Trophoblast cell (in vitro differentiated cells and primary cell): ENCODE data around the gene CAPN8.

ENCODE experiments used
- DNase-seq, 2 donors: peaks; one replicate each; pipeline ENCODE4 v3.0.0-alpha.2; 2016
- H2AFZ ChIP-seq: 2 replicates; pipeline ENCODE4 v1.6.1; 2013; ENCODE audit warnings: low read length, moderate library complexity, mild to moderate bottlenecking; ENCODE audit not compliant: insufficient read depth, poor library complexity
- H2AK5ac ChIP-seq: 2 replicates; pipeline ENCODE4 v1.6.1; 2013; ENCODE audit warnings: mild to moderate bottlenecking, low read length
- H2BK120ac ChIP-seq: 2 replicates; pipeline ENCODE4 v1.6.1; 2013; ENCODE audit warnings: low read length, mild to moderate bottlenecking, moderate library complexity; ENCODE audit not compliant: insufficient read depth, poor library complexity
- H2BK12ac ChIP-seq: 2 replicates; pipeline ENCODE4 v1.6.1; 2013; ENCODE audit warnings: mild to moderate bottlenecking, low read length, moderate library complexity
- H2BK5ac ChIP-seq: 2 replicates; pipeline ENCODE4 v1.6.1; 2013; ENCODE audit warnings: low read length, low read depth, moderate library complexity, mild to moderate bottlenecking; ENCODE audit not compliant: poor library complexity
- H3K14ac ChIP-seq: 2 replicates; pipeline ENCODE4 v1.6.1; 2013; ENCODE audit warnings: mild to moderate bottlenecking, low read length
- H3K18ac ChIP-seq: 2 replicates; pipeline ENCODE4 v1.6.1; 2013; ENCODE audit warnings: mild to moderate bottlenecking, low read length
- H3K23ac ChIP-seq: 2 replicates; pipeline ENCODE4 v1.6.1; 2013; ENCODE audit warnings: low read length
- H3K27ac ChIP-seq: 2 replicates; pipeline ENCODE4 v1.5.1; 2013; ENCODE audit warnings: low read depth, mild to moderate bottlenecking, inconsistent platforms, low read length, moderate library complexity
- H3K27me3 ChIP-seq: 2 replicates; pipeline ENCODE4 v1.6.1; 2013; ENCODE audit warnings: inconsistent platforms, mild to moderate bottlenecking, low read length, moderate library complexity; ENCODE audit not compliant: insufficient read depth
- H3K36me3 ChIP-seq, 2 experiments: 1 replicate in 1 of 2; 2 replicates in 1 of 2; pipeline ENCODE4 v1.6.1; 2013; ENCODE audit warnings: low read length in 2 of 2, mild to moderate bottlenecking in 2 of 2, moderate library complexity in 1 of 2; ENCODE audit not compliant: insufficient read depth in 2 of 2, control insufficient read depth in 1 of 2
- H3K4ac ChIP-seq: 2 replicates; pipeline ENCODE4 v1.6.1; 2013; ENCODE audit warnings: low read depth, mild to moderate bottlenecking, low read length, moderate library complexity
- H3K4me1 ChIP-seq, 2 experiments: 1 replicate in 1 of 2; 2 replicates in 1 of 2; pipeline ENCODE4 v1.6.1; 2013; ENCODE audit warnings: low read length in 2 of 2, mild to moderate bottlenecking in 2 of 2, moderate library complexity in 1 of 2; ENCODE audit not compliant: insufficient read depth in 2 of 2, control insufficient read depth in 1 of 2
- H3K4me2 ChIP-seq: 2 replicates; pipeline ENCODE4 v1.6.1; 2013; ENCODE audit warnings: inconsistent platforms, mild to moderate bottlenecking, low read length, moderate library complexity
- H3K4me3 ChIP-seq: 2 replicates; pipeline ENCODE4 v1.5.1; 2013; ENCODE audit warnings: mild to moderate bottlenecking, low read depth, low read length, inconsistent platforms
- H3K79me1 ChIP-seq: one replicate; pipeline ENCODE4 v1.6.1; 2013; ENCODE audit warnings: low read length
- H3K79me2 ChIP-seq: 2 replicates; pipeline ENCODE4 v1.6.1; 2013; ENCODE audit warnings: low read length, mild to moderate bottlenecking; ENCODE audit not compliant: control insufficient read depth, insufficient read depth, poor library complexity
- H3K9ac ChIP-seq: 2 replicates; pipeline ENCODE4 v1.6.1; 2013; ENCODE audit warnings: mild to moderate bottlenecking, low read length
- H3K9me3 ChIP-seq: 2 replicates; pipeline ENCODE4 v1.6.1; 2013; ENCODE audit warnings: low read depth, mild to moderate bottlenecking, control low read depth, inconsistent platforms, low read length; ENCODE audit not compliant: insufficient read depth
- H4K12ac ChIP-seq: 2 replicates; pipeline ENCODE4 v1.6.1; 2013; ENCODE audit warnings: low read depth, mild to moderate bottlenecking, low read length, moderate library complexity
- H4K8ac ChIP-seq: 2 replicates; pipeline ENCODE4 v1.6.1; 2013; ENCODE audit warnings: low read depth, mild to moderate bottlenecking, low read length, moderate library complexity
- H4K91ac ChIP-seq: one replicate; pipeline ENCODE4 v1.6.1; 2013; ENCODE audit warnings: low read depth, mild to moderate bottlenecking, low read length, moderate library complexity
- WGBS: extraction: QIAGEN DNeasy Blood & Tissue Kit; methylation state at CpG from one replicate; pipeline ENCODE4 v1.1.7; 2013; ENCODE audit warnings: missing lambda C conversion rate; ENCODE audit not compliant: insufficient read length, insufficient coverage; ENCODE audit errors: extremely low coverage; 5-methylcytosine and 5-hydroxymethylcytosine counted together

CAPN8 gene

GRCh38 chr1:223695014-223695548 lies 29.6 kb upstream of the CAPN8 start:
- H2AK5ac ChIP-seq = no peak overlapping the region
- no peak overlapping the region for H3K4me3 ChIP-seq
- no peak overlapping the region for H2BK5ac ChIP-seq
- no peak overlapping the region for H3K4ac ChIP-seq
- H3K4me1 ChIP-seq = peaks cover 2 to 6% of the 10 kb centered on the region in 2 experiments
- WGBS = no CpG with 5 or more reads among the region's 8 CpGs
- no peak overlapping the region for H3K4me2 ChIP-seq
- H3K18ac ChIP-seq = no peak overlapping the region
- no peak overlapping the region for H3K23ac ChIP-seq
- H3K27ac ChIP-seq = no peak overlapping the region
- no peak overlapping the region for H3K9ac ChIP-seq
- no peak overlapping the region for H2AFZ ChIP-seq
- H3K36me3 ChIP-seq = no peaks in the 10 kb centered on the region
- no peak overlapping the region for H4K91ac ChIP-seq
- H4K12ac ChIP-seq = no peak overlapping the region
- H3K27me3 ChIP-seq = no peaks in the 10 kb centered on the region
- H3K9me3 ChIP-seq = no peaks in the 10 kb centered on the region
- H2BK12ac ChIP-seq = no peak overlapping the region
- H4K8ac ChIP-seq = no peak overlapping the region
- no peak for DNase-seq
- no peak overlapping the region for H2BK120ac ChIP-seq
- no peaks in the 10 kb centered on the region for H3K79me2 ChIP-seq
- no peak overlapping the region for H3K14ac ChIP-seq
- peaks cover 6% of the 10 kb centered on the region for H3K79me1 ChIP-seq

DNA sequence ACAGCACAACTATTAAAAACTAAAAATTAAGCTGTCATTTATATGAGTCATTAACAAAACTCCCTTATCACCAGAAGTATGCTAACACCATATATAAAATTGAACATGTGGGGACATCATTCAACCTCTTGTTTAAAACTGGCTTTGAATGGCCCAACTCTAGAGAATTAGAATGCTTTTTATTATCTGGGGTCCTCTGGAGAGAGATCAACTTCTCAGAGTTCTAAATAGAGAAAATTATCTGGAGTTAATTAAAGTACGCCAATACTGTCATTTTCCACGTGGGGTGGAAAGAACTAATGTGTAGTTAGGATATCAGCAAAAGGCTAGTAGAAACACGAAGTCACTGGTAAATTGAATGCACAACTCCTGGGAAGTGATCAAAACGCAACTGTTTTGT lies 25.6 kb upstream of the CAPN8 start:
- Histone ChIP-seq H2AFZ (no peak overlapping the region), H3K79me2 (no peaks in the 10 kb centered on the region), H3K9ac (no peak overlapping the region), H3K23ac (no peak overlapping the region), H3K79me1 (no peaks in the 10 kb centered on the region), H2BK12ac (no peak overlapping the region), H2BK5ac (no peak overlapping the region), H3K9me3 (no peaks in the 10 kb centered on the region), H3K27me3 (no peaks in the 10 kb centered on the region), H3K4me3 (no peak overlapping the region), H4K8ac (no peak overlapping the region), H4K91ac (no peak overlapping the region), H4K12ac (no peak overlapping the region), H3K4me2 (no peak overlapping the region), H3K27ac (no peak overlapping the region), H3K4ac (no peak overlapping the region), H3K36me3 (no peaks in the 10 kb centered on the region), H3K14ac (no peak overlapping the region), H2AK5ac (no peak overlapping the region), H2BK120ac (no peak overlapping the region), H3K18ac (no peak overlapping the region), H3K4me1 (no peaks in the 10 kb centered on the region)
- DNase-seq = no peak
- WGBS = no CpG with 5 or more reads among the region's 4 CpGs

DNA sequence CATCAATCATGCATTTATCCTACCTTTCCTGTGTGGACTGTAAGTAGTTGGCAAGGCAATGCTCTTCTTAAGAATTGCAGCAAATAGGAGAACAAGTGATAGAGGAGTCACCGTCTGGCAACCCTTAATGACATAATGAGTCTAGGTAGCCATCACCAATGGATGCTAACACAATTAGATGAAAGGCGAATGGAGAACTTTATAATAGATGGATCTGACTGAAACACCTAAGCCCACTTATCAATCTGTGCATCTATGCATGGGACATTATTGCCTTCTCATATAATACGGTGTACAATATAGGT lies 18.9 kb upstream of the CAPN8 start:
- Histone ChIP-seq H3K36me3 (no peaks in the 10 kb centered on the region), H2AFZ (no peak overlapping the region), H3K79me2 (no peaks in the 10 kb centered on the region), H4K12ac (no peak overlapping the region), H3K4me3 (no peak overlapping the region), H3K14ac (no peak overlapping the region), H3K4me1 (peaks cover 0 to 2% of the 10 kb centered on the region in 2 experiments), H3K9ac (no peak overlapping the region), H3K23ac (no peak overlapping the region), H2BK120ac (no peak overlapping the region), H3K4me2 (no peak overlapping the region), H3K9me3 (no peaks in the 10 kb centered on the region), H3K27ac (no peak overlapping the region), H2BK5ac (no peak overlapping the region), H4K8ac (no peak overlapping the region), H3K18ac (no peak overlapping the region), H3K27me3 (no peaks in the 10 kb centered on the region), H2AK5ac (no peak overlapping the region), H4K91ac (no peak overlapping the region), H2BK12ac (no peak overlapping the region), H3K79me1 (no peaks in the 10 kb centered on the region), H3K4ac (no peak overlapping the region)
- no CpG with 5 or more reads among the region's 3 CpGs for WGBS
- DNase-seq = no peak

DNA sequence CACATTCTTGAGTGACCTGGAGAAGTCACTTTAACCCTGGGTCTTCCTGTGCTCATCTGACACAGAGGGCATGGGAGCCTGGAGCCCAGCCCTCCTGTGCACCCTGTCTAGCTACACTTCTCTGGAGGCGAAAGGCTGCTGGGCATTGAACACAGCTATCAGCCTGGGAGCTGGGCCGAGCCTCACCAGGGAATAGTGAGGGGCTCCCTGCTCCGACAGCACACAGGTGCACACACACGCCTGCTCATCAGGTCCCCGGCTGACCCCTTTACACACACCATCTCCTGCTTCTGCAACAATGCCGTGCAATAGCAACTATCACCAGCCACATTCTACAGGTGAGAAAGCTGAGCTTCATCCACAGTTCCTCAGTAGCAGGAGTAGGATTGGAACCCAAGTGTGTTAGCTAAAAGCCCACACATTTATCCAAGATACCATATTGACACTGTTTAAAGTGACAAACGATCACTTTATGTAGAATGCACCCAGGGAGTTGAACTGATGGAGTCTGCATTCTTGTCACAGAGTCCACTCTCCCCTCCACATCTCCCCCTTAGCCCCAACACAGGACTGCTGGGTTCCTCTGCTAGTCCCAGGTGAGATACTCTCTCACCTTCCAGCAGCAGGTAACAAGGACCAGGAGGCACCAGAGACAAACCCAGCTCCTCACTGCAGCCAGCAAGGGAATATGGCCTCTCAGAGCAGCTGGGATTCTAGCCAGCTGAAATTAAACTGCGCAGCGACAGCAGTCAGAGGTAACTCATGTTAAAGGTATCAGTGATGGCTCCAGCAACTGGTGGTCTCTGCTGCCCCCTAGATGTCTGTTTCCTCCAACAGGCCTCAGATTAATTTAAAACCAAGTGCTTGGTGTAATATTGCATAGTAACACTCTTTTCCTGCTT lies 18.3 kb upstream of the CAPN8 start:
- Histone ChIP-seq H4K91ac (no peak overlapping the region), H3K9me3 (no peaks in the 10 kb centered on the region), H3K4me1 (peaks cover 0 to 2% of the 10 kb centered on the region in 2 experiments), H3K9ac (no peak overlapping the region), H2AK5ac (no peak overlapping the region), H3K4me3 (no peak overlapping the region), H3K14ac (no peak overlapping the region), H2BK120ac (no peak overlapping the region), H3K27me3 (no peaks in the 10 kb centered on the region), H3K79me1 (no peaks in the 10 kb centered on the region), H4K8ac (no peak overlapping the region), H3K4me2 (no peak overlapping the region), H3K23ac (no peak overlapping the region), H3K36me3 (no peaks in the 10 kb centered on the region), H2AFZ (no peak overlapping the region), H3K4ac (no peak overlapping the region), H3K27ac (no peak overlapping the region), H3K79me2 (no peaks in the 10 kb centered on the region), H3K18ac (no peak overlapping the region), H4K12ac (no peak overlapping the region), H2BK5ac (no peak overlapping the region), H2BK12ac (no peak overlapping the region)
- peak; percentile 45 to 63 for DNase-seq
- no CpG with 5 or more reads among the region's 9 CpGs for WGBS
